H9 (cell line): ENCODE data around the gene NHERF2. TPM values are rescaled to one million over a fixed set of nuclear protein-coding genes. Genes with fewer than 3 reads are reported as not detected.

ENCODE experiments used
- DNase-seq: peaks from one replicate; pipeline ENCODE4 v3.0.0-alpha.2; 2017
- H2AFZ ChIP-seq: one replicate; pipeline ENCODE4 v1.6.1; 2013; ENCODE audit warnings: mild to moderate bottlenecking, low read length, control low read depth, moderate library complexity
- H2AK5ac ChIP-seq: 2 replicates; pipeline ENCODE4 v1.6.1; 2013; ENCODE audit warnings: low read length, control low read depth, mixed read lengths; ENCODE audit not compliant: insufficient read length
- H2BK120ac ChIP-seq: one replicate; pipeline ENCODE4 v1.6.1; 2013; ENCODE audit warnings: low read depth, mild to moderate bottlenecking, low read length, control low read depth, inconsistent platforms; ENCODE audit not compliant: poor library complexity, severe bottlenecking
- H2BK12ac ChIP-seq: 2 replicates; pipeline ENCODE4 v1.6.1; 2013; ENCODE audit warnings: low read length, control low read depth, mixed read lengths, low read depth; ENCODE audit not compliant: insufficient read length
- H2BK15ac ChIP-seq: 2 replicates; pipeline ENCODE4 v1.6.1; 2013; ENCODE audit warnings: low read depth, low read length, control low read depth
- H2BK20ac ChIP-seq: one replicate; pipeline ENCODE4 v1.6.1; 2013; ENCODE audit warnings: low read depth, mild to moderate bottlenecking, low read length, control low read depth, inconsistent platforms; ENCODE audit not compliant: poor library complexity, severe bottlenecking
- H2BK5ac ChIP-seq: 2 replicates; pipeline ENCODE4 v1.6.1; 2013; ENCODE audit warnings: low read length, control low read depth, mixed read lengths; ENCODE audit not compliant: insufficient read length
- H3K14ac ChIP-seq: 2 replicates; pipeline ENCODE4 v1.6.1; 2013; ENCODE audit warnings: low read length, control low read depth; ENCODE audit not compliant: insufficient read depth
- H3K18ac ChIP-seq: 2 replicates; pipeline ENCODE4 v1.6.1; 2013; ENCODE audit warnings: low read depth, mild to moderate bottlenecking, mixed read lengths, low read length, control low read depth; ENCODE audit not compliant: insufficient read length
- H3K23ac ChIP-seq: 2 replicates; pipeline ENCODE4 v1.6.1; 2013; ENCODE audit warnings: low read length, control low read depth, mixed read lengths, low read depth; ENCODE audit not compliant: insufficient read length
- H3K23me2 ChIP-seq: 2 replicates; pipeline ENCODE4 v1.6.1; 2013; ENCODE audit warnings: low read depth, mild to moderate bottlenecking, mixed read lengths, low read length, control low read depth; ENCODE audit not compliant: insufficient read length, poor library complexity, severe bottlenecking
- H3K27ac ChIP-seq: 2 replicates; pipeline ENCODE4 v1.5.1; 2013; ENCODE audit warnings: low read length, control low read depth, mixed read lengths, low read depth; ENCODE audit not compliant: insufficient read length
- H3K27me3 ChIP-seq: 2 replicates; pipeline ENCODE4 v1.6.1; 2013; ENCODE audit warnings: low read length, control low read depth, inconsistent platforms; ENCODE audit not compliant: insufficient read depth
- H3K4ac ChIP-seq: 2 replicates; pipeline ENCODE4 v1.6.1; 2013; ENCODE audit warnings: low read depth, mild to moderate bottlenecking, control low read depth, inconsistent platforms, low read length, moderate library complexity
- H3K4me1 ChIP-seq: 2 replicates; pipeline ENCODE4 v1.6.1; 2013; ENCODE audit warnings: low read length, control low read depth, inconsistent platforms; ENCODE audit not compliant: insufficient read depth
- H3K4me2 ChIP-seq: 2 replicates; pipeline ENCODE4 v1.6.1; 2013; ENCODE audit warnings: low read length, control low read depth, mixed read lengths; ENCODE audit not compliant: insufficient read length, insufficient read depth
- H3K56ac ChIP-seq: 2 replicates; pipeline ENCODE4 v1.6.1; 2013; ENCODE audit warnings: low read depth, mild to moderate bottlenecking, mixed read lengths, low read length, control low read depth; ENCODE audit not compliant: insufficient read length
- H3K79me1 ChIP-seq: 2 replicates; pipeline ENCODE4 v1.6.1; 2013; ENCODE audit warnings: low read depth, mild to moderate bottlenecking, moderate library complexity, low read length, control low read depth, inconsistent platforms; ENCODE audit not compliant: insufficient read depth, poor library complexity, severe bottlenecking
- H3K79me2 ChIP-seq: 2 replicates; pipeline ENCODE4 v1.6.1; 2013; ENCODE audit warnings: low read length, control low read depth, inconsistent platforms; ENCODE audit not compliant: insufficient read depth
- H3K9ac ChIP-seq: 2 replicates; pipeline ENCODE4 v1.6.1; 2013; ENCODE audit warnings: low read length, control low read depth, mixed read lengths; ENCODE audit not compliant: insufficient read length; ENCODE audit errors: extremely low read depth
- H3K9me3 ChIP-seq: one replicate; pipeline ENCODE4 v1.6.1; 2013; ENCODE audit warnings: low read depth, low read length, inconsistent platforms; ENCODE audit not compliant: control insufficient read depth
- H3T11ph ChIP-seq: one replicate; pipeline ENCODE4 v1.6.1; 2013; ENCODE audit warnings: mild to moderate bottlenecking, low read length, control low read depth, inconsistent platforms
- H4K20me1 ChIP-seq: one replicate; pipeline ENCODE4 v1.6.1; 2013; ENCODE audit not compliant: control insufficient read depth, insufficient read length, insufficient read depth
- H4K5ac ChIP-seq: 2 replicates; pipeline ENCODE4 v1.6.1; 2013; ENCODE audit warnings: low read depth, mild to moderate bottlenecking, mixed read lengths, low read length, control low read depth; ENCODE audit not compliant: insufficient read length
- H4K8ac ChIP-seq: replicated peaks from 2 replicates; pipeline ENCODE4 v1.6.1; 2013; ENCODE audit warnings: low read length, control low read depth, mixed read lengths, low read depth; ENCODE audit not compliant: insufficient read length
- H4K91ac ChIP-seq: 2 replicates; pipeline ENCODE4 v1.6.1; 2013; ENCODE audit warnings: low read depth, mild to moderate bottlenecking, moderate library complexity, mixed read lengths, low read length, control low read depth; ENCODE audit not compliant: insufficient read length
- H3K27ac Mint-ChIP-seq, 3 experiments: 2 replicates in 2 of 3; 3 replicates in 1 of 3; pipeline ENCODE4 v1.8.0; 2020 to 2021; ENCODE audit warnings: mixed read lengths in 3 of 3, mild to moderate bottlenecking in 1 of 3, moderate library complexity in 1 of 3
- H3K27me3 Mint-ChIP-seq: 2 replicates; pipeline ENCODE4 v1.8.0; 2021; ENCODE audit warnings: low read depth, mild to moderate bottlenecking, moderate library complexity, mixed read lengths
- H3K36me3 Mint-ChIP-seq, 3 experiments: 2 replicates in 2 of 3; 3 replicates in 1 of 3; pipeline ENCODE4 v1.8.0; 2020 to 2021; ENCODE audit warnings: low read depth in 3 of 3, mixed read lengths in 3 of 3; ENCODE audit not compliant: insufficient read depth in 1 of 3
- H3K4me1 Mint-ChIP-seq, 2 experiments: 2 replicates each; pipeline ENCODE4 v1.8.0; 2020; ENCODE audit warnings: mixed read lengths in 2 of 2
- H3K4me3 Mint-ChIP-seq, 2 experiments: 2 replicates in 1 of 2; 3 replicates in 1 of 2; pipeline ENCODE4 v1.8.0; 2020 to 2021; ENCODE audit warnings: mild to moderate bottlenecking in 2 of 2, mixed read lengths in 2 of 2, moderate library complexity in 1 of 2
- H3K9me3 Mint-ChIP-seq, 2 experiments: 2 replicates in 1 of 2; 3 replicates in 1 of 2; pipeline ENCODE4 v1.8.0; 2020; ENCODE audit warnings: mild to moderate bottlenecking in 2 of 2, mixed read lengths in 2 of 2, moderate library complexity in 1 of 2
- CTCF ChIP-seq: fragments of 200-600 bp; sonication (generic); conservative IDR thresholded peaks from 3 replicates; pipeline ENCODE4 v1.8.0; 2021; ENCODE audit warnings: antibody characterized with exemption, mild to moderate bottlenecking
- WGBS: extraction: QIAGEN DNeasy Blood & Tissue Kit; methylation state at CpG from one replicate; pipeline ENCODE4 v1.1.7; 2013; ENCODE audit warnings: missing lambda C conversion rate, low lambda C conversion rate, mixed read lengths; ENCODE audit not compliant: insufficient read length; ENCODE audit errors: extremely low coverage; 5-methylcytosine and 5-hydroxymethylcytosine counted together
- total RNA-seq: library from RNA; stranded (reverse); gene quantifications from 2 replicates; pipeline ENCODE4 v1.2.1, GENCODE V29; 2021

Gene NHERF2
- total RNA-seq, 1 experiment from 2014 or later: 15.3 TPM

GRCh38 chr16:2056681-2057407 lies 30.1 kb downstream of the NHERF2 start:
- Histone ChIP-seq H2AFZ (no peak overlapping the region), H4K8ac (no peak overlapping the region), H2BK15ac (no peak overlapping the region), H3K4me2 (no peak overlapping the region), H2BK20ac (no peak overlapping the region), H3K23ac (no peak overlapping the region), H2AK5ac (no peak overlapping the region), H3K27ac (no peak overlapping the region), H3K4ac (no peak overlapping the region), H3K9ac (no peak overlapping the region), H4K91ac (no peak overlapping the region), H4K20me1 (peaks cover 2% of the 10 kb centered on the region), H3K79me2 (no peaks in the 10 kb centered on the region), H3K56ac (no peak overlapping the region), H3K4me1 (no peaks in the 10 kb centered on the region), H3K27me3 (no peaks in the 10 kb centered on the region), H3K23me2 (no peaks in the 10 kb centered on the region), H3K79me1 (no peaks in the 10 kb centered on the region), H2BK5ac (no peak overlapping the region), H3K14ac (no peak overlapping the region), H4K5ac (no peak overlapping the region), H2BK12ac (no peak overlapping the region), H3K9me3 (no peaks in the 10 kb centered on the region), H3T11ph (no peak overlapping the region), H2BK120ac (no peak overlapping the region), H3K18ac (no peak overlapping the region)
- no peaks in the 10 kb centered on the region for H3K4me1 Mint-ChIP-seq
- peak overlapping the region in 1 of 2 experiments; percentile 18; a peak in 1 of 5 replicates for H3K4me3 Mint-ChIP-seq
- H3K9me3 Mint-ChIP-seq: no peaks in the 10 kb centered on the region
- DNase-seq: no peak
- TF ChIP-seq CTCF: peak; percentile 50
- H3K27ac Mint-ChIP-seq: peak overlapping the region in 2 of 3 experiments; percentile 14 to 69; a peak in 1 of 7 replicates
- WGBS: no CpG with 5 or more reads among the region's 19 CpGs
- peaks cover 4 to 33% (median 32%) of the 10 kb centered on the region in 3 experiments; a peak in 6 of 7 replicates for H3K36me3 Mint-ChIP-seq
- no peaks in the 10 kb centered on the region for H3K27me3 Mint-ChIP-seq
